OCI-LY1 (cell line): ENCODE data around the gene B4GALT1.

Experiments used
- EZH2 ChIP-seq: fragments of 200-600 bp; sonication (generic), shearing (Covaris generic); IDR thresholded peaks from 2 replicates; pipeline ENCODE4 v1.8.0; 2017; ENCODE audit warnings: borderline replicate concordance, mixed run types, mild to moderate bottlenecking, antibody characterized with exemption, low read length, moderate library complexity, mixed read lengths
- TF ChIP-seq, protein P1 (sequence below): fragments of 200-600 bp; sonication (generic), shearing (Covaris generic); IDR thresholded peaks from 2 replicates; pipeline ENCODE4 v1.5.1; 2017; ENCODE audit warnings: mild to moderate bottlenecking, antibody characterized with exemption, low read length, moderate library complexity, mixed read lengths

DNA sequence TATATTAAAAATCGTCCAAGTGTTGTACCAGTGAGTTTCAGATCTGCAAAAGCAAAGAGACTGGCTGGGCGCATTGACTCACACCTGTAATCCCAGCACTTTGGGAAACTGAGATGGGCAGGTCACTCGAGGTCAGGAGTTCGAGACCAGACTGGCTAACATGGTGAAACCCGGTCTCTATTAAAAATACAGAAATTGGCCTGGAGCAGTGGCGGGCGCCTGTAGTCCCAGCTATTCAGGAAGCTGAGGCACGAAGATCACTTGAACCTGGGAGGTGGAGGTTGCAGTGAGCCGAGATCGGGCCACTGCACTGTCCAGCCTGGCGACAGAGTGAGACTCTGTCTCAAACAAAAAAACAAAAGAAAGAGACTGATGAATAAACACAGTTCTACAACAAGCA is 18.3 kb upstream of the B4GALT1 start:
- TF ChIP-seq, protein P1, sequence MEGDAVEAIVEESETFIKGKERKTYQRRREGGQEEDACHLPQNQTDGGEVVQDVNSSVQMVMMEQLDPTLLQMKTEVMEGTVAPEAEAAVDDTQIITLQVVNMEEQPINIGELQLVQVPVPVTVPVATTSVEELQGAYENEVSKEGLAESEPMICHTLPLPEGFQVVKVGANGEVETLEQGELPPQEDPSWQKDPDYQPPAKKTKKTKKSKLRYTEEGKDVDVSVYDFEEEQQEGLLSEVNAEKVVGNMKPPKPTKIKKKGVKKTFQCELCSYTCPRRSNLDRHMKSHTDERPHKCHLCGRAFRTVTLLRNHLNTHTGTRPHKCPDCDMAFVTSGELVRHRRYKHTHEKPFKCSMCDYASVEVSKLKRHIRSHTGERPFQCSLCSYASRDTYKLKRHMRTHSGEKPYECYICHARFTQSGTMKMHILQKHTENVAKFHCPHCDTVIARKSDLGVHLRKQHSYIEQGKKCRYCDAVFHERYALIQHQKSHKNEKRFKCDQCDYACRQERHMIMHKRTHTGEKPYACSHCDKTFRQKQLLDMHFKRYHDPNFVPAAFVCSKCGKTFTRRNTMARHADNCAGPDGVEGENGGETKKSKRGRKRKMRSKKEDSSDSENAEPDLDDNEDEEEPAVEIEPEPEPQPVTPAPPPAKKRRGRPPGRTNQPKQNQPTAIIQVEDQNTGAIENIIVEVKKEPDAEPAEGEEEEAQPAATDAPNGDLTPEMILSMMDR: no peak
- TF ChIP-seq EZH2: no peak
